SK-N-MC (cell line): ENCODE measurements around the gene PPY.

Experiments used
- EZH2 ChIP-seq: fragments of 200-600 bp; sonication (generic); IDR thresholded peaks from one replicate; pipeline ENCODE4 v1.6.1; 2017; ENCODE audit warnings: antibody characterized with exemption
- FOXP2 ChIP-seq: optimal IDR thresholded peaks from 2 replicates; pipeline ENCODE3; 2011; ENCODE audit warnings: mild to moderate bottlenecking, moderate library complexity; ENCODE audit not compliant: insufficient read depth; ENCODE audit errors: extremely low read length, control extremely low read depth
- POLR2AphosphoS5 ChIP-seq: IDR thresholded peaks from 2 replicates; pipeline ENCODE4 v1.6.1; 2012; ENCODE audit warnings: mild to moderate bottlenecking, low read depth, low read length, borderline replicate concordance

DNA sequence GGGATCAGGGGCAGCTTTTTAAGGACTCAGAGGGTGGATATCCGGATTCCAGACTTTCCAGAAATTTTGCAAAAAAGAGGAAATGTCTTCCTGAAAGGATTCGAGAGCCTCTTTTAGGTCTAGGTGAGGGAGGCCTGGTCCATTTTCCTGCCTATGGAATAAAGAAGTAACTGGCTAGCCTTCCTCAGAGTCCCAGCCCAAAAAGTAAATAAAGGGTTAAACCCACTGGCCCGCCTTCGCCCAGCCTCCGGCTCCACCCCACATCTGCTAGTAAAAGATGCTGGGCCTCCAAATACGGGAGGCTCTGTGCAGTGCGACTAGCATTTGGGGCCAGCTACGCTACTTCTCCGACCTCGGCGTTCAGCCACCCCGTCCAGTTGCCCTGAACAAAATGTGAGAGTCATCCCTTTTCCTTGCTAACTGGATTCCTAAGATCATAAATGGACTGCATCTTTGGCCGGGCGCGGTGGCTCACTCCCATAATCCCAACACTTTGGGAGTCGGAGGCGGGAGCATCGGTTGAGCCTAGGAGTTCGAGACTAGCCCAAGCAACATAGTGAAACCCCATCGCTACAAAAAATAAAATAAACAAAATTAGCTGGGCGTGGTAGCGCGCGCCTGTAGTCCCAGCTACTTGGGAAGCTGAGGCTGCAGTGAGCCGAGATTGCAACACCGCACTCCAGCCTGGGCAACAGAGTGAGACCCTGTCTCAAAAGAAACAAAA is 34.1 kb downstream of the PPY start:
- no peak for TF ChIP-seq FOXP2
- TF ChIP-seq EZH2, result no peak
- TF ChIP-seq POLR2AphosphoS5, result no peak
